ENCODE results near the gene VWF. TPM values are rescaled to one million over a fixed set of nuclear protein-coding genes. Genes with fewer than 3 reads are reported as not detected.
"Not testable (repeated sequence)": the region's sequence is repeated elsewhere in the genome, so short reads cannot be mapped to it uniquely, and the experiment has no call there.

Gene VWF
- polyA plus RNA-seq (ENCODE audit: insufficient read depth in 1 of 5, insufficient read length in 5 of 5, low replicate concordance in 1 of 5) = 100 to 1,000 TPM; 100 to 155 (median 105) TPM
- long read RNA-seq, donor 1, partial matches to known transcripts = 20 of 20 reads
- long read RNA-seq, donor 1, other reads (novel, unspliced or antisense) = 0 of 20 reads
- long read RNA-seq, donor 2 = 0 reads
- long read RNA-seq, donor 3, full-length matches to known transcripts = 1 of 19 reads
- long read RNA-seq, donor 3, partial matches to known transcripts = 18 of 19 reads
- long read RNA-seq, donor 3, other reads (novel, unspliced or antisense) = 0 of 19 reads
- long read RNA-seq, donor 4, partial matches to known transcripts = 25 of 26 reads
- long read RNA-seq, donor 4, other reads (novel, unspliced or antisense) = 0 of 26 reads
- long read RNA-seq, donor 5, partial matches to known transcripts = 10 of 10 reads
- long read RNA-seq, donor 5, other reads (novel, unspliced or antisense) = 0 of 10 reads
- long read RNA-seq, donor 6, full-length matches to known transcripts = 1 of 8 reads
- long read RNA-seq, donor 6, partial matches to known transcripts = 7 of 8 reads
- long read RNA-seq, donor 6, other reads (novel, unspliced or antisense) = 0 of 8 reads
- long read RNA-seq, donor 7 = 0 reads
- long read RNA-seq, donor 8, full-length matches to known transcripts = 1 of 1 reads
- long read RNA-seq, donor 8, partial matches to known transcripts = 0 of 1 reads
- long read RNA-seq, donor 8, other reads (novel, unspliced or antisense) = 0 of 1 reads

DNA sequence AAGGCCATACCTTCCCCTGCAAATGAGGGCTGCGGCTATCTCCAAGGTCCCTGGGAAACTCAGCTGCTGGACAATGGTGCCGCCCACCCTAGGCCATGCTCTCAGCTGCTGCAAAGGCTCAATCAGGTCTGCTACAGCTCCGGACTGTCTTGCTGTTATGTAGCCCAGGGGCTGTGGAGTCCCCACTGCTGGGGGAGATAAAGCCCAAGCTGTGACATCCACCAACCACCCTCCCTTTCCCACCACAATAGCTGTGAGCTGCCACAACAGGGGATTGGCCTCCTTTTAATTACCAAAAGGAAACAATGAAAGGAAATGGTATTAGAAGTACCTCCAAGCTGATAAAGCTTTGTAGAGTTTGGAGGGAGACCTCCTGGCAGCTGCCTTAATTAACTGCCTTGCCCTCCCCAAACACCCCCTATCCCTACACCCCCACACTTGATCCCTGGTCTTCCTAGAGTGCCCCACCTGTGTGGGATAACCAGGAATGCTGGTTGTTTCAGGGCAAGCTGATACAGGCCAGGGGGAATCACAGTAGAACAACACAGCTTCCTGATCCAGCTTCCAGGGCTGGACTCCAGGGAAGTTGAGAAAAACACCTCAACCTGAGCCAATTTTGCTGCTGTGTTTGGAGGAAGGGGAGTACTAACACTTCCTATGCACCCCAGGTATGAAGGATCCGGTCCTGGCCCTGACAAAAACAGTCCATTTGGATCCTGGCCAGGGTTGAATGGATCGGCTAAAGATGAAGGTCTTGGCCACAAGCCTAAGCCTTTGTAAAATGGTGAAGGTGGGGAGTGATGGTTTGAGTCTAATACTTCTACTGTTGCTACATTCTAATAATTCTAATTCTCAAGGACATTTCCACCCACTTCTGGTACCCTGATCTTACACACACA, at the start of gene VWF:
Gene VWF (minus strand): TSS at position 260 of the 899 bp plus-strand sequence. CDS start 1,474 bp downstream, outside the sequence.
- no peak for DNase-seq

DNA sequence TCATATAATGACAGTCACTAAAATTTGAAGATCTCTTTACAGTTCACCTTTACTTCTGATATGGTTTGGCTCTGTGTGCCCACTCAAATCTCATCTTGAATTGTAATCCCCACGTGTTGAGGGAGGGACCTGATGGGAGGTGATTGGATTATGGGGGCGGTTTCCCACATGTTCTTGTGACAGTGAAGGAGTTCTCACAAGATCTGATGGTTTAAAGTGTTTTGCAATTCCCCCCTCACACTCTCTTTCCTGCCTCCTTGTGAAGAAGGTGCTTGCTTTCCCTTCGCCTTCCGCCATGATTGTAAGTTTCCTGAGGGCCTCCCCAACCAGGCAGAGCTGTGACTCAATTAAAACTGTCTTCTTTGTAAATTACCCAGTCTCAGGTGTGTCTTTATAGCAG, 48.4 kb upstream of the VWF start:
- DNase-seq = no peak

- no peak for DNase-seq
These were observed 47.6 kb upstream of the VWF start for GRCh38 chr12:6172086-6172485.

DNA sequence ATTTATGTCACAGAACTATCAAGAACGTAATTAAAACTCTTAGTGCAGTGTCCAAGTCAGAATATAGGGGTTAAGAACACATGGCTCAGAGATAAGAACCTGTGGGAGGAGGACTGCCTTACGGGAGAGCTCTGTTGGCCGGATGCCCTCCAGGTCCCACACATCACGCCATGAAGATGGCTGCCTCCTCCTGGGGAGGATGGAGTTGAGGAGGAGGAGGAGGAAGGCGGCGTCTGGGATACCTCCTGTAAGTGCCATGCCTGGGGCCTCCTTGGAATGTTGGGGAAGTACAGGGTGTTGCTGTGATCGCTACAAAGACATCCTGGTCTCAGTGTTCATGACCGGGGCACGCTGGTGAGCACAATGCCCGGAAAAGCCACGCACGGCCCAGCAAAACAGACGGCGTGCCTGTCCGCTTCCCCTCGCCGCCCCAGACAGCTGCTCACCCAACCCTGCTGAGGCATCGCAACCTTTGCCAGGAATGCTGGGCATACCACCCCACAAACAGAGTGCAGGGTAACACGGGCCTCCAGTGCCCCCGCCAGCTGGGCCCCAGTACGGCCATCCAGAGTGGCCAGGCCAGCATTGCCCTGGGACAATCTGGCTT, 47.0 kb upstream of the VWF start:
- DNase-seq = no peak

GRCh38 chr12:6167327-6168280, 43.1 kb upstream of the VWF start:
- no peak for DNase-seq

DNA sequence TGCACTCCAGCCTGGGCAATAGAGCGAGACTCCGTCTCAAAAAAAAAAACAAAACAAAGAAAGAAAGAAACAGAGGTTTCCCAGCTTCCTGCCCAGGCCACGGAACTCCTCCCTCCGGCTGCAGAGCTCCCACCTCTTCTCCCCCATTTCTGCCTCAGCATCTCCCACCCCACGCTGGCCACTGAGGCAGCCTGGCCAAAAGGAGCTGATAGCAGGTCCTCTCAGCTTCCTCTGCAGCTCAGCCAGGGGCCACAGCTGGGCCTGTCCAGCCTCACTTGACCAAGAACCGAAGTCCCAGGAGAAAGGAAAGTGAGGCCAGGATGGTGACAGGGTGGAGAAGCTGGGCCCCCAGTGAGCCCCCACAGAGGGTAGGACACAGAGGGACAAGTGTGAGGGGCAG, 42.3 kb upstream of the VWF start:
- no peak for DNase-seq

DNA sequence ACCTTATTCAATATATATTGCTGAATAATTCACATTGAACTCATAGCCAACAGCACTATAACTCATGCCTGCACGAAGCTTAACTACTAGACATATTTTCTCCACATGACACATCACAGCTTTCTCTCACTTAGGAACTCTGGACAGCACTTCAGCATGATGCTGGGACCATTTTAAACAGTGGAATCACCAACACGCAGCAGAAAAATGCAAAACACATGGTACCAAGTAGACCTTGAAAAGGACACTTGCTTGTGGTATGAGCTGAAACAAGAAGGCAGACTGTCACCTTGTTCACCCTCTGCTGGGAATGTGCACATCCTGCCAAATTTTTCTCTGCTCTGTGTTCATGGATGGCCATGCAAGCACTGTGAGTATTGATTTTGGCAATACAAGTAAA, 40.9 kb upstream of the VWF start:
- DNase-seq = no peak

DNA sequence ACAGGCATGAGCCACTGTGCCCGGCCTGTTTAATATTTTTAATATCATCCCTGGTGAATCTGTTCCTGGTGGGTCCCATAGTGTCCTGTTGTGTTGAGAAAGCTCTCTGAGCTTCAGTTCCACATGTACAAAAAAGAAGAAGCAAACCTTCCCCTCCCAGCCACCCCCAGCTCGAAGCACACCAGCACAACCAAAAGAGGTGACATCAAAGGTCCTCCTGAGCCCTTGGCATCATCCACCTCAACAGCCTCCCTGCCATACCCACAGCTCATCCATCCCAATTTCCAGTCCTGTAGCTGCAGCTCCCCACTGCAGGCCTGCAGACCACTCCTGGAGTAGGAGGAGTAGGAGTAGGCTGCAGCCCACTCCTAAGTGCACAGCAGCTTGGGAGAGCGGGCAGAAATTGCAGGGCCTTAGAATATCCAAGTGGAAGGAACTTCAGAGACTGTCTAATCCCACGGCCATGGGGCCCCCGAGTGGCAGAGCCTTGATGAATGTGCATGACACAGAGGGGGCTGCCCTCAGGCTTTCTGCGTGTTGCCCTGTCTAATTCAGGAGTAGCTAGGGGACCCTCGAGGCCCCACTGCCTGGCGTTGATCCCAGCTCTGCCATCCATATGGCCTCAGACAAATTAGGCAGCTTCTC, 39.1 kb upstream of the VWF start:
- no peak for DNase-seq

- peak in 1 of 2 donors; percentile 43 for DNase-seq
These were observed 36.8 kb upstream of the VWF start for GRCh38 chr12:6161124-6161882.

- DNase-seq = not testable (repeated sequence)
These were observed 35.7 kb upstream of the VWF start for GRCh38 chr12:6160049-6160649.

DNA sequence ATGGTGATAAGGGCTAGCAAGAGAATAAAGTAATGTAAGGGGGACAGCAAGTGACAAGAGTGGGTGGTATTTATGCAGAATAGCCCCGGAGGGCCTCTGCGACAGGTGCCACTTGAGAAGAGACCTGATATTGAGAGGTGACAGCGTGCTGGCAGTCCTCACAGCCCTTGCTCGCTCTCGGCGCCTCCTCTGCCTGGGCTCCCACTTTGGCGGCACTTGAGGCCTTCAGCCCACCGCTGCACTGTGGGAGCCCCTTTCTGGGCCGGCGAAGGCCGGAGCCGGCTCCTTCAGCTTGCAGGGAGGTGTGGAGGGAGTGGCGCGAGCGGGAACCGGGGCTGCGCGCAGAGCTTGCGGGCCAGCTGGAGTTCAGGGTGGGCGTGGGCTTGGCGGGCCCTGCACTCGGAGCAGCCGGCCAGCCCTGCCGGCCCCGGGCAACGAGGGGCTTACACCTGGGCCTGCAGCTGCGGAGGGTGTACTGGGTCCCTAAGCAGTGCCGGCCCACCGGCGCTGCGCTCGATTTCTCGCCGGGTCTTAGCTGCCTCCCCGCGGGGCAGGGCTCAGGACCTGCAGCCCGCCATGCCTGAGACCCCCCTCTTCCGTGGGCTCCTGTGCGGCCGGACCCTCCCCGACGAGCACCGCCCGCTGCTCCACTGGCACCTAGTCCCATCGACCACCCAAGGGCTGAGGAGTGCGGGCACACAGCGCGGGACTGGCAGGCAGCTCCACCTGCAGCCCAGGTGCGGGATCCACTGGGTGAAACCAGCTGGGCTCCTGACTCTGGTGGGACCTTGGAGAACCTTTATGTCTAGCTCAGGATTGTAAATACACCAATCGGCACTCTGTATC, 34.9 kb upstream of the VWF start:
- not testable (repeated sequence) for DNase-seq

DNA sequence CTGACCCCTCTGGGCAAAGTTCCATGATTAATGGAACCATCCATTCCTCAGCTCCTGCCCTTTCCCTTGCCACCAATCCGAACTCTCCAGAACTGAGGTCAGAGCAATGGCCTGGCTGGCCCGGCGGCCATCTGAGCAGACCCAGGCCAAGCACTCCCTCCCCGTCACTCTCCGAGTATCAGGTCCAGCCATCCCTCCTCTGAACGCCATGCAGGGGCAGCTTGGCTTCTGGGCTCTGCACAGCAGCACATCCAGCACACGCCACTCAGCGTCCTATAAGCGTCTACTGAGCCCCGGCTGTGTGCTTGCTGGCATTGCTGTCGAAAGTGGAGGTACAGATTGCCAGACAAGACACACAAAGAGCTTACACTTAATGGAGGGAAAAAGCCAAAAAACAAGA, 34.3 kb upstream of the VWF start:
- DNase-seq = no peak

GRCh38 chr12:6158255-6158654, 33.8 kb upstream of the VWF start:
- DNase-seq = no peak

- DNase-seq = no peak
These were observed 33.0 kb upstream of the VWF start for GRCh38 chr12:6157482-6157881.

- DNase-seq = no peak
These were observed 30.4 kb upstream of the VWF start for GRCh38 chr12:6154730-6155459.

DNA sequence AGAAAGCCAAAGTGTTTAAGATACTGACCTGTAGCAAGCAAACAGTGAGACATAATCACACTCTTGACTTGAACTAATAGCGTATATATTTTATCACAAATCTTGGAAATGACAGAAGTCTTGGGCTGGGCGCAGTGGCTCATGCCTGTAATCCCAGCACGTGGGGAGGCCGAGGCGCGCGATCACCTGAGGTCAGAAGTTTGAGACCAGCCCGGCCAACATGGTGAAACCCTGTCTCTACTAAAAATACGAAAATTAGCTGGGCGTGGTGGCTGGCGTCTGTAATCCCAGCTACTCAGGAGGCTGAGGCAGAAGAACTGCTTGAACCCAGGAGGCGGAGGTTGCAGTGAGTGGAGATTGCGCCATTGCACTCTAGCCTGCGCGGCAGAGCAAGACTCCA, 24.3 kb upstream of the VWF start:
- not testable (repeated sequence) for DNase-seq

- no peak for DNase-seq
These were observed 23.6 kb upstream of the VWF start for GRCh38 chr12:6148061-6148460.

Data from right lung (tissue), 10 donors.